Measurements from ENCODE around the gene TMED3.

The TMED3 gene

GRCh38 chr15:79311901-79312553 is 1.1 kb downstream of the TMED3 start:
- Histone ChIP-seq H3K4me1 (ENCODE audit: low read length) (peaks cover 44% of the 10 kb centered on the region), H3K79me2 (ENCODE audit: low read length) (peaks cover 60% of the 10 kb centered on the region), H3K36me3 (replicated peaks; ENCODE audit: low read depth, low read length) (peaks cover 43% of the 10 kb centered on the region), H3K27me3 (ENCODE audit: low read depth, low read length) (no peaks in the 10 kb centered on the region), H2AFZ (ENCODE audit: low read depth, low read length) (no peak overlapping the region), H3K9me3 (ENCODE audit: insufficient read depth, low read length) (no peaks in the 10 kb centered on the region), H4K20me1 (ENCODE audit: insufficient read depth, low read length) (peaks cover 34% of the 10 kb centered on the region), H3K4me3 (ENCODE audit: low read length) (peak overlapping the region; percentile 91), H3K9ac (ENCODE audit: low read length) (peak overlapping the region; percentile 98), H3K4me2 (ENCODE audit: low read length) (peak overlapping the region; percentile 76), H3K27ac (ENCODE audit: low read length) (peak overlapping the region; percentile 68)
- TF ChIP-seq EZH2phosphoT487 (IDR thresholded peaks at IDR 0.05; ENCODE audit: low read depth) = no peak
- TF ChIP-seq, protein P1, sequence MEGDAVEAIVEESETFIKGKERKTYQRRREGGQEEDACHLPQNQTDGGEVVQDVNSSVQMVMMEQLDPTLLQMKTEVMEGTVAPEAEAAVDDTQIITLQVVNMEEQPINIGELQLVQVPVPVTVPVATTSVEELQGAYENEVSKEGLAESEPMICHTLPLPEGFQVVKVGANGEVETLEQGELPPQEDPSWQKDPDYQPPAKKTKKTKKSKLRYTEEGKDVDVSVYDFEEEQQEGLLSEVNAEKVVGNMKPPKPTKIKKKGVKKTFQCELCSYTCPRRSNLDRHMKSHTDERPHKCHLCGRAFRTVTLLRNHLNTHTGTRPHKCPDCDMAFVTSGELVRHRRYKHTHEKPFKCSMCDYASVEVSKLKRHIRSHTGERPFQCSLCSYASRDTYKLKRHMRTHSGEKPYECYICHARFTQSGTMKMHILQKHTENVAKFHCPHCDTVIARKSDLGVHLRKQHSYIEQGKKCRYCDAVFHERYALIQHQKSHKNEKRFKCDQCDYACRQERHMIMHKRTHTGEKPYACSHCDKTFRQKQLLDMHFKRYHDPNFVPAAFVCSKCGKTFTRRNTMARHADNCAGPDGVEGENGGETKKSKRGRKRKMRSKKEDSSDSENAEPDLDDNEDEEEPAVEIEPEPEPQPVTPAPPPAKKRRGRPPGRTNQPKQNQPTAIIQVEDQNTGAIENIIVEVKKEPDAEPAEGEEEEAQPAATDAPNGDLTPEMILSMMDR (IDR thresholded peaks at IDR 0.05; ENCODE audit: low read depth, low read length) = no peak

DNA sequence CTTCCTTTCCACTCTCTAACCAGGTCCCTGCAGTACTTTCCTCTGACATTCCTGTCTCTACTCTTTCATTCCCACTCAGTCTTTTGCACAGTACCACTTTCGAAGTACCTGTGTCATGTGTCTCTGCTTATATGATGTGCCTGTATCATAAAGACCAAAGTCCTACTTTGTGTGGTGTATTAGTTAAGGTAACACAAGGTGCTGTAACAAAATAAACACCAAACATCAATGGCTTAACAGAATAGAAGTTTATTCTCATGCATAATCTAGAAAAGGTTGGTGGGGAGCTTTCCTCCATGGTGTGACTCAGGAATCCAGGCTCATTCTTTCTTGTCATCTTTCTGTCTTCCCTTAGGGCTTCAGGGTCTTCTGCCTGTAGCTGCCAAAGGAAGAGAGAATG is 3.3 kb downstream of the TMED3 start:
- H3K4me3 ChIP-seq (ENCODE audit: low read length) = no peak overlapping the region
- H3K4me1 ChIP-seq (ENCODE audit: low read length) = peaks cover 22% of the 10 kb centered on the region
- H3K9me3 ChIP-seq (ENCODE audit: insufficient read depth, low read length) = no peaks in the 10 kb centered on the region
- H4K20me1 ChIP-seq (ENCODE audit: insufficient read depth, low read length) = peaks cover 56% of the 10 kb centered on the region
- no peak overlapping the region for H3K4me2 ChIP-seq (ENCODE audit: low read length)
- H3K79me2 ChIP-seq (ENCODE audit: low read length) = peaks cover 81% of the 10 kb centered on the region
- no peaks in the 10 kb centered on the region for H3K27me3 ChIP-seq (ENCODE audit: low read depth, low read length)
- TF ChIP-seq, protein P1 (IDR thresholded peaks at IDR 0.05; ENCODE audit: low read depth, low read length) = no peak
- no peak for TF ChIP-seq EZH2phosphoT487 (IDR thresholded peaks at IDR 0.05; ENCODE audit: low read depth)
- no peak overlapping the region for H3K27ac ChIP-seq (ENCODE audit: low read length)
- no peak overlapping the region for H2AFZ ChIP-seq (ENCODE audit: low read depth, low read length)
- H3K9ac ChIP-seq (ENCODE audit: low read length) = no peak overlapping the region
- peaks cover 64% of the 10 kb centered on the region for H3K36me3 ChIP-seq (replicated peaks; ENCODE audit: low read depth, low read length)

DNA sequence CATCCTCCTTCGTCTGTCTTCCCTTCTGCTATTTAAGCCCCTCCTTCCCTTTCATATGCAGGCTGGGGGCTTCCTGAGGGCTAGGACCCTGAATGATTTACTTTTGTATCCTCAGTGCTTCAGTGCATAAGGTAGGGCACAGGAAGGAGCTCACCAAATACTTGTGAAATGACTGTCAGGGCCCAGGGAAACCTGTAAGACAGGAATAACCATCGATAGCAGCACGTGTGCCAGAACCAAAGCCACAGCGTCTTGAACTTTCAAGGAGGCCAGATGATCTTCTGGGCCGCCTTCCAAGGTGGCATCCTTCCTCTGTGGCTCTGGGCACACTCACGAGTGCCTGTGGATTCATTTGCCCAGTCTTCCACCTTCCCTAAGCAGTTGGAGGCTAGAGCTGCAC is 3.9 kb downstream of the TMED3 start:
- Histone ChIP-seq H3K36me3 (replicated peaks; ENCODE audit: low read depth, low read length) (peaks cover 66% of the 10 kb centered on the region), H3K9me3 (ENCODE audit: insufficient read depth, low read length) (no peaks in the 10 kb centered on the region), H3K4me2 (ENCODE audit: low read length) (no peak overlapping the region), H3K4me1 (ENCODE audit: low read length) (peaks cover 21% of the 10 kb centered on the region), H4K20me1 (ENCODE audit: insufficient read depth, low read length) (peaks cover 61% of the 10 kb centered on the region), H3K4me3 (ENCODE audit: low read length) (no peak overlapping the region), H3K27ac (ENCODE audit: low read length) (no peak overlapping the region), H2AFZ (ENCODE audit: low read depth, low read length) (no peak overlapping the region), H3K79me2 (ENCODE audit: low read length) (peaks cover 88% of the 10 kb centered on the region), H3K27me3 (ENCODE audit: low read depth, low read length) (no peaks in the 10 kb centered on the region), H3K9ac (ENCODE audit: low read length) (no peak overlapping the region)
- no peak for TF ChIP-seq EZH2phosphoT487 (IDR thresholded peaks at IDR 0.05; ENCODE audit: low read depth)
- TF ChIP-seq, protein P1 (IDR thresholded peaks at IDR 0.05; ENCODE audit: low read depth, low read length) = no peak

DNA sequence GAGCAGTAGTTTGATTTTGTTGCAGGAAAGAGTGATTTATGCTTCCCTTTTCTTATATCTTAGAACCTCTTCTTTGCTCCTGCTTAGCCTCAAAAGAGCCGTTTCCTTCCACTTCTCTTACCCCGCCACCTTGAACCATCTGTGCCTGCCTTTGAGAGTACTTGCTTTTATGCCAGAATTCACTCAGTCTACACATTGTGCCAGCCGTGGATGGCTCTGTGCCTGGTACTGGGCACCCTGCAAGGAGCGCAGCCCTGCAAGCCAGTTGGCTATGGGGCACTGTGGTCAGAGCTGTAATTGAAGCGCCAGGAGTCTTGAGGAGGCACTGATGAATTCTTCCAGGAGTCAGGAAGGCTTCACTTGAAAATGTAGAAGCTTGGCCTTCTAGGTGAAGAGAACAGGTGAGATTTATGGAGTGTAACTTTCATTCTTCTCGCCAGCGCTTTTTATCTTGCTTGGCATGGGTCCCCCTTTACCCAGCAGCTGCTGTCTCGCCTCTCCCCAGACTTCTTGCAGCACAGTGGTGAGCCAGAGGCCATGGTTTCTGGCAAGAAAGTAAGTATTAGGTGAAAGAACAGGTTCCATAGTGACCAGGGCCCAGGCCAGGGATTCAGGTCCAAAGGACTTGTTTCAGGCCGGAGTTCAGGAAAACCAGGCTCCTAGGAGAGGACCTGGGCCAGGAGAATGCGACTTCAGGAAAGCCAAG is 4.9 kb downstream of the TMED3 start:
- Histone ChIP-seq H3K4me2 (ENCODE audit: low read length) (no peak overlapping the region), H3K4me3 (ENCODE audit: low read length) (no peak overlapping the region), H3K27me3 (ENCODE audit: low read depth, low read length) (no peaks in the 10 kb centered on the region), H3K79me2 (ENCODE audit: low read length) (peaks cover 94% of the 10 kb centered on the region), H3K9ac (ENCODE audit: low read length) (no peak overlapping the region), H3K9me3 (ENCODE audit: insufficient read depth, low read length) (no peaks in the 10 kb centered on the region), H3K27ac (ENCODE audit: low read length) (no peak overlapping the region), H3K4me1 (ENCODE audit: low read length) (peaks cover 14% of the 10 kb centered on the region), H4K20me1 (ENCODE audit: insufficient read depth, low read length) (peaks cover 66% of the 10 kb centered on the region), H2AFZ (ENCODE audit: low read depth, low read length) (no peak overlapping the region), H3K36me3 (replicated peaks; ENCODE audit: low read depth, low read length) (peaks cover 70% of the 10 kb centered on the region)
- TF ChIP-seq EZH2phosphoT487 (IDR thresholded peaks at IDR 0.05; ENCODE audit: low read depth) = no peak
- TF ChIP-seq, protein P1 (IDR thresholded peaks at IDR 0.05; ENCODE audit: low read depth, low read length) = no peak
